NCI-H226 (cell line): ENCODE data around the gene DCLK3.
A peak's percentile ranks its signal among the peaks of the same experiment; 100 is the strongest.

ENCODE experiments used
- DNase-seq: peaks from one replicate; pipeline ENCODE4 v3.0.0-alpha.2; 2015

The DCLK3 gene

GRCh38 chr3:36663666-36664291 is 100.6 kb downstream of the DCLK3 start:
- peak; percentile 53 for DNase-seq

GRCh38 chr3:36662626-36663025 is 101.7 kb downstream of the DCLK3 start:
- no peak for DNase-seq
